Adipose tissue (tissue), 3 donors: ENCODE results near the gene LMTK3. TPM values are rescaled to one million over a fixed set of nuclear protein-coding genes. Genes with fewer than 3 reads are reported as not detected.

Source experiments
- H3K27ac ChIP-seq: one replicate; pipeline ENCODE4 v1.5.1; 2013; ENCODE audit warnings: low read depth, low read length
- WGBS, 3 donors: extraction: QIAGEN DNeasy Blood & Tissue Kit; methylation state at CpG; one replicate each; pipeline ENCODE4 v1.1.7; 2013; 5-methylcytosine and 5-hydroxymethylcytosine counted together
- polyA plus RNA-seq, 3 donors: library from polyadenylated mRNA; stranded (reverse); fragments of 200-250 nt; gene quantifications; one replicate each; pipeline ENCODE4 v1.2.3, GENCODE V29; 2013
- donor health status: healthy with polysubstance abuse.
- donor health status: Bipolar disorder and iron deficiency.
- donor health status: healthy.

Gene LMTK3
- polyA plus RNA-seq, 3 donors: 0.22 to 1.6 (median 0.22) TPM

DNA sequence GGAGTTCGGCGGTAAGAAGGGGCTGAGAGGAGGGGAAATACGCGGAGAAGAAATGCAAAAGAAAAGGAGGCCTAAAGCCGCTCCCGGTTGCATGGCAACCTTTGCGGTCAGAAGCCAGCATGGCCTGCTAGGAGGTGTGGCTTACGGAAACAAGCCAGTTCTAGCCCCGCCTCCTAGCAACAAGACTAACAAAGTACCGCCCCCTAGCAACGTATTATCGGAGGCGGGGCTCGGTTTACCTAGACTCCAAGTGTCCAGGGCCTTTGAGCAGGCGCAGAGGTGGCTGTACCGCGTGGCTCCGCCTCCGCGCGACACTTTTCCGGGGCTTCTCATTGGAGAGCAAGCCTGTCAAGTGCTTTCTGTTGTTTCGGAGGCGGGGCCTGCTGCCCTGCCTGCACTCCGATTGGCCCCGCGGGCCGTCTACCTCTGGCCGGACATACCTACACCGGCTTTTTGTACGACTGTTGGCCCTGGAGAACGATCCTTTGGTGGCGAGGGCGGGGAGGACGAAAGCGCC lies 42.8 kb downstream of the LMTK3 start:
- H3K27ac ChIP-seq: no peak overlapping the region
- WGBS, 3 donors: 0% methylated on average over 36 of the region's 36 CpGs

DNA sequence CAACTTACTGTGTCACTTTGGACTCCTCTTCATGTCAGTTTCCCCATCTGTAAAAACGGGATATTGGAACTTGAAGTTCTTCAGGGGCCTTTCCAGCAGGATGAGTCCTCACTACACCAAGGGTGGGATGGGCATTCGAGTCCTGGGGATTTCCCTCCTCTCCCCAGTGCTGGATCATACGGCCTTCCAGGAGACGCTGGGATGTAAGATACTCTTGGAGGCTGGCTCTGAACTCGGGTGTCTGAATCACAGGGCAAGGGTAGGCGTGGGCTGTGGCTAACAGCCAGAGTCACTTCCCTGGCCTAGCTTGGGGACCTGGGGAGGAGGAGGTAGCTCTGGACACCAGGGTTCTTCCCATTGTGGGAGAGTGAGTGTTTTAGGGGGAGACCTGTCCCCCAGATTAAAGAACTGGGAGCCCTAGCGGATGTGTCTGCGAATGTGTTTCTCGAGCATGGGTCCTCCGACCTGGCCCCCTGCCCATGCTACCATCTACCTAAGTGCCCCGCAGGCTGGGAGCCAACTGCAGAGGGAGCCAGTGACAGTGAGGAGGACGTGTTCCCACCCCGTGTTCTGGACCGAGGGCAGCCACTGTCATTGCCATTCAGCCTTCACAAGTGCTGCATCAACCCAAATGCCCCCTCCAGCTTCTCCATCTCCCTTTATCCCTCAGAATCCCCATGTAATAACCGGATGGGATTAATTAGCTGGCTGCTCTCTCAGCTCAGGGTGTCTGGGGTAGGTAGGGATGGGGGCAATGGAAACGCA lies 44.9 kb downstream of the LMTK3 start:
- H3K27ac ChIP-seq: no peak overlapping the region
- WGBS, 3 donors: 66 to 76% (median 68%) methylated on average over 16 of the region's 16 CpGs

DNA sequence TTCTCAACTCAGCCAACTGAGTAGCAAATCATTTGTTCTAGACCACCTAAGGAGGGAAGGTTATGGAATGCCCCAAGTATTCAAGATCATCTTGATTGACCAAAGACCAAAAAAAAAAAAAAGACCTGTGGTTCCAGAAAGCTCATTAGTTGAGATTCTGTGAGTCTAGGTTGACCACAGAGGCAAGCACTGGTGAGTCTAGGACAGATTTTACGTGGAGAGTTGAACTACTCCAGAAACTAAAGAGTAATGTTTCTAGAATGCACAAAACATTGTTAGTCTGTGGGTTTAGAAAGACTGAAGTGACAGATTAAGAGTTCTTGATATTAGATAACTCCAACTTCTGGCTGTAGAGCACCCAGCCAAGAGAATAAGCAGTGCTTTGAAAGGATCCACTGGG lies 46.4 kb downstream of the LMTK3 start:
- no peak overlapping the region for H3K27ac ChIP-seq
- 97 to 100% (median 97%) methylated on average over 1 of the region's 1 CpG for WGBS, 3 donors

DNA sequence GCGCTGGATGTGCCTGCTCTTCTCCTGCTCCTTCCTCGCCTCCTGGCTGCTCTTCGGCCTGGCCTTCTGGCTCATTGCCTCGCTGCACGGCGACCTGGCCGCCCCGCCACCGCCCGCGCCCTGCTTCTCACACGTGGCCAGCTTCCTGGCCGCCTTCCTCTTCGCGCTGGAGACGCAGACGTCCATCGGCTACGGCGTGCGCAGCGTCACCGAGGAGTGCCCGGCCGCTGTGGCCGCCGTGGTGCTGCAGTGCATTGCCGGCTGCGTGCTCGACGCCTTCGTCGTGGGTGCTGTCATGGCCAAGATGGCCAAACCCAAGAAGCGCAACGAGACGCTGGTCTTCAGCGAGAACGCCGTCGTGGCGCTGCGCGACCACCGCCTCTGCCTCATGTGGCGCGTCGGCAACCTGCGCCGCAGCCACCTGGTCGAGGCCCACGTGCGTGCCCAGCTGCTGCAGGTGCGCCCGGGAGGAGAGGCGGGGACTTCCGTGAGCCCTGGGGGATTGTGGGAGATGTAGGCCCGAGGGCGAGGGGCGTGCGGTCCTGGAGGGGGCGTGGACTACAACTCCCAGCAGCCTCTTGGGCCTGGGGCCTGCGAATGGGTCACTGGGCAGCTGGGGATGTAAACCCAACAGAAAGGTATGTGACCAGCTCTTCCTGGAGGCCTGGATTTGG lies 49.5 kb downstream of the LMTK3 start:
- 80 to 84% (median 81%) methylated on average over 61 to 62 of the region's 62 CpGs for WGBS, 3 donors
- no peak overlapping the region for H3K27ac ChIP-seq

DNA sequence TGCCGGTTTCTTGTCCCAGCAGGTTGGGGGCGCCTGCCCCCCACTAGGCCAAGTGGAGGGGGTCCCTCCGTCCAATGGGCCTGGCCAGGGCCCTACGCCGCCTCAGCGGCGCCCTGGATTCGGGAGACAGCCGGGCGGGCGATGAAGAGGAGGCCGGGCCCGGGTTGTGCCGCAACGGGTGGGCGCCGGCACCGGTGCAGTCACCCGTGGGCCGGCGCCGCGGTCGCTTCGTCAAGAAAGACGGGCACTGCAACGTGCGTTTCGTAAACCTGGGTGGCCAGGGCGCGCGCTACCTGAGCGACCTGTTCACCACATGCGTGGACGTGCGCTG lies 50.0 kb downstream of the LMTK3 start:
- WGBS, 3 donors: 93 to 95% (median 94%) methylated on average over 35 to 36 of the region's 36 CpGs
- H3K27ac ChIP-seq: no peak overlapping the region

DNA sequence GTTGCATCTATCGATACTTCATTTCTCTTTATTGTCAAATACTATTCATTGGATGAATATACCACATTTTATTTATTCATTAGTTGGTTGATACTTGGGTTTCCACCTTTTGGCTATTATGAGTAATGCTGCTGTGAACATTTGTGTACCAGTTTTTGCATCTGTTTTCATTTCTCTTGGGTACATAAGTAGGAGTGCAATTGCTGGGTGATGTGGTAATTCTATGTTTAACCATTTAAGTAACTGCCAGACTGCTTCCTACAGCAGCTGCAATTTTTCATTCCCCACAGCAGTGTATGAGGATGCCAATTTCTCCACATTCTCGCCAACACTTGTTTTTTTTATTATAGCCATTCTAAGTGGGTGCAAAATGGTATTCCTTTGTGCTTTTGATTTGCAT lies 53.6 kb downstream of the LMTK3 start:
- WGBS, 3 donors: 89 to 95% (median 92%) methylated on average over 2 of the region's 2 CpGs

DNA sequence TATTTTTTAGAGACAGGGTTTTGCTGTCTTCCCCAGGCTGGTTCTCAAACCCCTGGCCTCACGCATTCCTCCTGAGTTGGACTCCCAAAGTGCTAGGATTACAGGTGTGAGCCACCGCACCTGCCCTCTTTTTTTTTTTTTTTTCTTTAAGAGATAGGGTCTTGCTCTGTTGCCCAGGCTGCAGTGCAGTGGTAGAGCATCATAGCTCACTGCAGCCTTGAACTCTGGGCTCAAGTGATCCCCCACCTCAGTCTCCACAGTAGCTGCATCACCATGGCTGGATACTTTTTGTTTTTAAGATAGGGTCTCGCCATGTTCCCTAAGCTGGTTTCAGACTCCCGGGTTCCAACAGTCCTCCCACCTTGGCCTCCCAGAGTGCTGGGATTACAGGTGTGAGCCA lies 54.8 kb downstream of the LMTK3 start:
- WGBS, 3 donors: 94 to 99% (median 97%) methylated on average over 4 of the region's 4 CpGs
- no peak overlapping the region for H3K27ac ChIP-seq

More for the DNA sequence above, 53.6 kb downstream of the LMTK3 start:
- H3K27ac ChIP-seq: no peak overlapping the region

DNA sequence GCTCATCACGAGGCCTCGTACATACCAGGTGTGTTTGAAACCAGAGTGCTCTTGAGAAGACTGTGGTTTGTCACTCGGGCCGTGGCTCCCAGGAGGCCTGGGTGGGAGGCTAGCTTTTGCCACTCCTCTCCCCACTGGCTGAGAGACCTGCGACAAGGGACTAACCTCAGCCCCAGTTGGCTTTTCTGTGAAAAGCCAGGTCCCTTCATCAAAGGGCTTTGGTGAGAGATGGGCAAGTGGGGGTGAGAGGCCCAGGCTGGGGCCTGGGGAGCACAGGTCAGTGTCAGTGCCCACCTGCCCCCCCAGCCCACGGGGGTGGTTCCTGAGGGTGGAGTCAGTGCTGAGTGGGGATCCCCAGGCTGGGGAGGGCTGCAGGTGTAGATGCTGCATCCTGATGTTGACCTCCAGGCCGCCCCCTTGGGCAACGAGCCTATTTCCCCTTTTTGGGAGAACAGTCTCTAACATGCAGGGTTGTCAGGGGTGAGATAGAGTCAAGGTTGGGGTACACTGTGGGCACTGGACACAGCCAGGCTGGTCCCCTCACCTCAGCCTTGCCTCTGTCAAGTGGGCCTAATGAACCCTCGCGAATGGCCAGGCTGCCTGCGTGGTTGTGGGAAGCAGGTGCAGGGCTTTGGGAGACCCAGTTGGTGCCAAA lies 55.6 kb downstream of the LMTK3 start:
- 84 to 86% (median 86%) methylated on average over 11 of the region's 11 CpGs for WGBS, 3 donors

DNA sequence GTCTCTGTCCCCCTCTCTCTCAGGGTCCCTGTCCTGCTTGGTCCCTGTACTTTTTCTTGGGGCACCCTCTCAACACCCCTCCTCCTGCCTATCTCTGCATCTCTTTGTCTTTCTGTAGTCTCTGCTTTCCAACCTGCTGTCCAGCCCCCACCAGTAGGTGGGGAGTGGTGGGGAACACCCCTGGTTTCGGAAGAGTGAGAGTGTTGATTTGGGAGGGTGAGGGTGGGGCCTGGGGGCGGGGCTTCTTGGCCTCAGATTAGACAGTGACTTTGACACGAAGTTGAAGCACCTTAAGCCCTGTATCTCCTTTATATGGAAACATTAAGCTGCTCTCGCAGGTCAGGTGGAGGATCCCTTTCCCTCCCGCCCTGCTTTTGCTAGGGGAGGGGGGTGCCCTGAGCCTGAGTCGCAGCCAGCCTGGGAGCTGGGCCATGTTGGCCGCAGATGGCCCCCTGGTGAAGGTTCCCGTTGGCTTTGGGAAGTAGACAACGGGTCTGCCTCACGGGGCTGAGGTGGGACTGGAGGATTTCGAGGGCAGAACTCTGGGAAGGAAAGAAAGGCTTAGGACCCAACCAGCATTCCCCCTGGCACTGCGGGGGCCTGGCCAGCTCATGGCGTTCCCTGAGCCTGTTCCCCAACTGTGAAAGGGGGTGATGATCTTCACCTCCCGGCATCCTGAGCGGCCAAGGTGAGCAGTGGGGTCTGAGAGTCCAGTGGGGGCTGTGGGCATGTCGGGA lies 56.3 kb downstream of the LMTK3 start, which contains the start of gene KCNJ14:
TSS of gene KCNJ14 (plus strand) at position 404 of the 737 bp plus-strand sequence. CDS start 6,151 bp downstream, outside the sequence.
- 78 to 84% (median 83%) methylated on average over 16 of the region's 16 CpGs for WGBS, 3 donors
- no peak within 1 kb of the TSS for H3K27ac ChIP-seq

More for the DNA sequence above, 55.6 kb downstream of the LMTK3 start:
- no peak overlapping the region for H3K27ac ChIP-seq

DNA sequence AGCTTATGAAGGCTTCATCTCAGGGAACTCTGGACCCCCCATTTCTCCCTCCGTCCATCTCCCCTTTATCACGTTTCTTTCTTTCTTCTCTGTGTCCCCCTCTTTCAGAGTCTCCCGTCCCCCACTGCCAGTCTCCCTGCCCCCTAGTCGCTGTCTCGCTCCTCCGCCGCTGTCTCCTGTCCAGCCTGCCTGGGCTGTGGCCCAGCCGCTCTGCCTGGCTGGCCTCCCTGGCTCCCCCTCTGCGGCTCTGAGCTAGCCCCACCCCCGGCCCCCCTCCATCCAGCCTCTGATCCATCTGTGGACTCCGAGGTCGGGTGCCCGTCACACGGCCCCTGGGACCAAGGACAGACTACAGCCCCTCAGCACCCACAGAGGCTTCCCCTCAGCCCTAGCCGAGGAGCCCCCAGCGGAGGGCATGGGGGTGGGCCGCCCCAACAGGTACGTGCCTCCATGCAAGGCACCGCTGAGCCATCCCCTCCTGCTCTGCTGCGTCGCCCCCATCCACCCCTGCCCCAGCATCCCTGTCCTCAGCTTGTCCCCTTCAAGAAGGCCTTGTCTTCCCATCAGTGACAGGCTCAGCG lies 57.4 kb downstream of the LMTK3 start:
- WGBS, 3 donors: 86 to 93% (median 93%) methylated on average over 17 to 22 of the region's 22 CpGs
- H3K27ac ChIP-seq: no peak overlapping the region

DNA sequence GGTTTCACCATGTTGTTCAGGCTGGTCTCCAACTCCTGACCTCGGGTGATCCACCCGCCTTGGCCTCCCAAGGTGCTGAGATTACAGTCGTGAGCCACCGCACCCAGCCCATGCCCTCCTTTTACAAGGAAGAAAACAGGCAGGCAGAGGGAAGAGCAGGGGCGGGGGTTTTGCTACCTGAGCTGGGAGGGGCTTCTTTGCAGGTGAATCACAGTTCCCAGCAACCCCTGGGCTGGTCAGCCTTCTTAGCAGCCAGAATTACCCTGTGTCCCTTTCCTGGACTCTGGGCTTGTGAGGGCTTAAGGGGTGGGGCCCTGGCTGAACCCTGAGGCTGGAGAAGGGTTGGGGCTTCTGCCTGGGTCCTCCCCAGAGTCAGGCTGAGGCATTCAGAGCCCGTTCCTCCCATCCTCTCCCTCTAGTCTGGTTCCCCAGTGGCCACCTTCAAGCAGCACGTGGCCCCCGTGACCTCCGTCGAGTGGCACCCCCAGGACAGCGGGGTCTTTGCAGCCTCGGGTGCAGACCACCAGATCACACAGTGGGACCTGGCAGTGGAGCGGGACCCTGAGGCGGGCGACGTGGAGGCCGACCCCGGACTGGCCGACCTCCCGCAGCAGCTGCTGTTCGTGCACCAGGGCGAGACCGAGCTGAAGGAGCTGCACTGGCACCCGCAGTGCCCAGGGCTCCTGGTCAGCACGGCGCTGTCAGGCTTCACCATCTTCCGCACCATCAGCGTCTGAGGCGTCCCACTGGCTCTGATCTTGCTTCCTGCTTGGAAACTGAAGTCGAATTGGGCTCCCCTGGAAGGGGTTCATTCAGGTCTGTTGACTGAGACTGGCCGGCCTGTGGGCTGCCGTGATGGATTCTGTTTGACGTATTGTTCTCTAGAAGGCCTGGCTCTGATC lies 59.1 kb downstream of the LMTK3 start:
- H3K27ac ChIP-seq: no peak overlapping the region
- 88 to 93% (median 93%) methylated on average over 33 of the region's 33 CpGs for WGBS, 3 donors

DNA sequence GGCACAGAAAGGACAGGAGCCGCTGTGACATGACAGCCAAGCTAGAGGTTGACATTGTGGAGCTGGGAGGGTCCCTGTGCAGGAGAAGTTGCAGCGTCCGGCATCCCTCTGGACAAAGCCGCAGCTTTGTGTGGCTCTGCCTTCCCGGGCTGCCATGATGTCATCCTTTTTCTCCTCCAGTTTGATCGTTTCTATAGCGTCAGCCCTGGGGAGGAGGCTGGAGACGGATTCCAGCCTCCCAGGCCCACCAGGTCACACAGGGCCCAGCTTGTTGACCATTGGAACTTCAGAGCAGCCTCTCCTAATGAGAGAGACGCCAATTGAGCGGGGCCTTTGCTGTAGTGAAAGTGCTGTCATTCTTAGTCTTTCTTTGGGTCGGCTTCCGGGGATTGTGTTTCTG lies 60.0 kb downstream of the LMTK3 start:
- WGBS, 3 donors: 83 to 90% (median 87%) methylated on average over 12 of the region's 12 CpGs
- no peak overlapping the region for H3K27ac ChIP-seq

DNA sequence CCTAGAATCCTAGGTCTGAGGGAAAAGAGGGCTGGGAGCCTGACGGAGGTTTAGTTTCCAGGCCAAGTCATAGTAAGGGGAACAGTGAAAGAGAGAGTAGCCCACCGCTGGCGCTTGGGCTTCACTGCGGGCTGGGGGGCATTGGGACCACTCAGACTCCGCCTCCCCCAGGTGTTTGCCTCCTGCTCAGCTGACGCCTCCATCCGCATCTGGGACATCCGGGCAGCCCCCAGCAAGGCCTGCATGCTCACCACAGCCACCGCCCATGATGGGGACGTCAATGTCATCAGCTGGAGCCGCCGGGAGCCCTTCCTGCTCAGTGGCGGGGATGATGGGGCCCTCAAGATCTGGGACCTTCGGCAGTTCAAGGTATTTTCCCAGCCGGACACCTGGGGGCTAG lies 60.8 kb downstream of the LMTK3 start:
- no peak overlapping the region for H3K27ac ChIP-seq
- WGBS, 3 donors: 92 to 96% (median 95%) methylated on average over 12 to 15 of the region's 15 CpGs

DNA sequence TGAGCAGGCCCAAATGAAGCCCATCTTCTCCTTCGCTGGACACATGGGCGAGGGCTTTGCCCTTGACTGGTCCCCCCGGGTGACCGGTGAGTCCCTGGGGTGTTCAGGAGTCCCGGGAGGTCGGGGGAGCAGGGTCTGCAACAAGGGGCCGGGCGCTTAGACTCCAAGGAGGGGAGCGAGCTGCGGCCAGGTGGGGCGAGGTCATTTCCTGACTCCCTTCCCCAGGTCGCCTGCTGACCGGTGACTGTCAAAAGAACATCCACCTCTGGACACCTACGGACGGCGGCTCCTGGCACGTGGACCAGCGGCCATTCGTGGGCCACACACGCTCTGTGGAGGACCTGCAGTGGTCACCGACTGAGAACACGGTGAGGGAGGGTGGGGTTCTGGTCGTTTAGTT lies 61.2 kb downstream of the LMTK3 start:
- 92 to 93% (median 92%) methylated on average over 23 of the region's 23 CpGs for WGBS, 3 donors

DNA sequence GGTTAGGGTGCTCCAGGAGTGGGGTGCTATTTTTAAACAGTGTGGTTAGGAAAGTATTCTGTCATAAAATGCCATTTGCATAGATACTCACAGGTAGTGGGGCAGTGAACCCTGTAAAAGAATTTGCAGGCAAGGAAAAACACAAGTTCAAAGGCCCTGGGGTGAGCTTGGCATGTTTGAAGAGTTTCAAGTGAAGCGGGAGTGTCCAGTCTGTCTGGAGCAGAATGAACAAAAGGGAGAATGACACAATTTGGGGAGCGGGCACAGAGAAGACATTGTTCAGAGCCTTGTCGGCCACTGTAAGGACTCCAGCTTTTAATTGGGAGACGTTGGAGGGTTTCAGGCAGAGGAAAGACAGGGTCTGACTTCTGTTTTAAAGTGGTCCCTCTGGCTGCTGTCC lies 63.1 kb downstream of the LMTK3 start:
- no peak overlapping the region for H3K27ac ChIP-seq
- 93 to 95% (median 95%) methylated on average over 4 of the region's 4 CpGs for WGBS, 3 donors

More for the DNA sequence above, 61.2 kb downstream of the LMTK3 start:
- no peak overlapping the region for H3K27ac ChIP-seq

DNA sequence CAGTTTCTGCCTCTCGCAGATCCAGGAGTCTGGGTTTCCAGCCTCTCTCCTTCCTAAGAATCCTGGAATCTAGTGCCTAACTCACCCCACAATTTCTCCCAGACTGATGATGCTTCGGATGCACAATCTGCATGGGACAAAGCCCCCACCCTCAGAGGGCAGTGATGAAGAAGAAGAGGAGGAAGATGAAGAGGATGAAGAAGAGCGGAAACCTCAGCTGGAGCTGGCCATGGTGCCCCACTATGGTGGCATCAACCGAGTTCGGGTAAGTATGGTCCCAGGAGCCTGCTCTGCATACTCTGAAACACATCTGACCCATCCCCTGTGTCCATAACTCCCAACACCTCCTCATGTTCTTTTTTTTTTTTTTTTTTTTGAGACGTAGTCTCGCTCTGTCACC lies 65.1 kb downstream of the LMTK3 start:
- 74 to 81% (median 79%) methylated on average over 6 of the region's 7 CpGs for WGBS, 3 donors
- H3K27ac ChIP-seq: no peak overlapping the region
